Measurements from ENCODE around the gene GPC6. TPM values are rescaled to one million over a fixed set of nuclear protein-coding genes. Genes with fewer than 3 reads are reported as not detected.
A peak's percentile ranks its signal among the peaks of the same experiment; 100 is the strongest.

The GPC6 gene
- polyA plus RNA-seq, 1 donor from 2014 or later: 9.0 TPM

DNA sequence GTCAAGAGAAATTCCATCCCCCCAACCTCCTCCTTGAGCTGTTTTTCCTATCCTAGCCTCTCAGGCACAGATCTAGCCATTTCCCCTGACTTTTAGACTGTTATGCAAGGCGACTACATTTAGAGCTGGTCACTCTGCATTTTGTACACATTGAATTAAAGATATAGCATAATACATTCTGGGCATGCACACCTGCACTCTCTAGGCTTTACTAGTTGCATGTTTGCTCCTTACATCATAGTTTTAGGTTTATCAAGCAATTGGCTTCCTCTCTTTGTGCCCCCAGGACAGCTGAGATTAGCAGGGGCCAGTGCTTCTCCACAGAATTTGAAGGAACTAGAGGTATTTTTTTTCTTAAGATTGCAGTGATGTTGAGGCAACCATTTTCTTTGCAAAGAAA is 19.5 kb downstream of the GPC6 start:
- Histone ChIP-seq H3K9ac (ENCODE audit: low read length) (no peak overlapping the region), H3K4me2 (ENCODE audit: low read length) (no peak overlapping the region), H3K27ac (ENCODE audit: low read length) (no peak overlapping the region), H3K9me2 (ENCODE audit: insufficient read depth, low read length) (no peaks in the 10 kb centered on the region), H3K9me3 (ENCODE audit: low read length) (no peaks in the 10 kb centered on the region), H3K4me3 (ENCODE audit: low read length) (no peak overlapping the region), H3K27me3 (ENCODE audit: insufficient read depth, low read depth, low read length) (no peaks in the 10 kb centered on the region), H4K20me1 (ENCODE audit: insufficient read depth) (no peaks in the 10 kb centered on the region), H3F3A (ENCODE audit: insufficient read depth, low read length, poor library complexity, severe bottlenecking) (peaks cover 5% of the 10 kb centered on the region), H2AFZ (ENCODE audit: low read depth, low read length) (no peak overlapping the region), H3K36me3 (ENCODE audit: insufficient read depth, low read length) (no peaks in the 10 kb centered on the region), H3K79me2 (replicated peaks; ENCODE audit: insufficient read depth, low read length) (peaks cover 20% of the 10 kb centered on the region)
- TF ChIP-seq, protein P1, sequence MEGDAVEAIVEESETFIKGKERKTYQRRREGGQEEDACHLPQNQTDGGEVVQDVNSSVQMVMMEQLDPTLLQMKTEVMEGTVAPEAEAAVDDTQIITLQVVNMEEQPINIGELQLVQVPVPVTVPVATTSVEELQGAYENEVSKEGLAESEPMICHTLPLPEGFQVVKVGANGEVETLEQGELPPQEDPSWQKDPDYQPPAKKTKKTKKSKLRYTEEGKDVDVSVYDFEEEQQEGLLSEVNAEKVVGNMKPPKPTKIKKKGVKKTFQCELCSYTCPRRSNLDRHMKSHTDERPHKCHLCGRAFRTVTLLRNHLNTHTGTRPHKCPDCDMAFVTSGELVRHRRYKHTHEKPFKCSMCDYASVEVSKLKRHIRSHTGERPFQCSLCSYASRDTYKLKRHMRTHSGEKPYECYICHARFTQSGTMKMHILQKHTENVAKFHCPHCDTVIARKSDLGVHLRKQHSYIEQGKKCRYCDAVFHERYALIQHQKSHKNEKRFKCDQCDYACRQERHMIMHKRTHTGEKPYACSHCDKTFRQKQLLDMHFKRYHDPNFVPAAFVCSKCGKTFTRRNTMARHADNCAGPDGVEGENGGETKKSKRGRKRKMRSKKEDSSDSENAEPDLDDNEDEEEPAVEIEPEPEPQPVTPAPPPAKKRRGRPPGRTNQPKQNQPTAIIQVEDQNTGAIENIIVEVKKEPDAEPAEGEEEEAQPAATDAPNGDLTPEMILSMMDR (IDR thresholded peaks at IDR 0.05; ENCODE audit: poor library complexity, severe bottlenecking): no peak
- TF ChIP-seq, protein P2, sequence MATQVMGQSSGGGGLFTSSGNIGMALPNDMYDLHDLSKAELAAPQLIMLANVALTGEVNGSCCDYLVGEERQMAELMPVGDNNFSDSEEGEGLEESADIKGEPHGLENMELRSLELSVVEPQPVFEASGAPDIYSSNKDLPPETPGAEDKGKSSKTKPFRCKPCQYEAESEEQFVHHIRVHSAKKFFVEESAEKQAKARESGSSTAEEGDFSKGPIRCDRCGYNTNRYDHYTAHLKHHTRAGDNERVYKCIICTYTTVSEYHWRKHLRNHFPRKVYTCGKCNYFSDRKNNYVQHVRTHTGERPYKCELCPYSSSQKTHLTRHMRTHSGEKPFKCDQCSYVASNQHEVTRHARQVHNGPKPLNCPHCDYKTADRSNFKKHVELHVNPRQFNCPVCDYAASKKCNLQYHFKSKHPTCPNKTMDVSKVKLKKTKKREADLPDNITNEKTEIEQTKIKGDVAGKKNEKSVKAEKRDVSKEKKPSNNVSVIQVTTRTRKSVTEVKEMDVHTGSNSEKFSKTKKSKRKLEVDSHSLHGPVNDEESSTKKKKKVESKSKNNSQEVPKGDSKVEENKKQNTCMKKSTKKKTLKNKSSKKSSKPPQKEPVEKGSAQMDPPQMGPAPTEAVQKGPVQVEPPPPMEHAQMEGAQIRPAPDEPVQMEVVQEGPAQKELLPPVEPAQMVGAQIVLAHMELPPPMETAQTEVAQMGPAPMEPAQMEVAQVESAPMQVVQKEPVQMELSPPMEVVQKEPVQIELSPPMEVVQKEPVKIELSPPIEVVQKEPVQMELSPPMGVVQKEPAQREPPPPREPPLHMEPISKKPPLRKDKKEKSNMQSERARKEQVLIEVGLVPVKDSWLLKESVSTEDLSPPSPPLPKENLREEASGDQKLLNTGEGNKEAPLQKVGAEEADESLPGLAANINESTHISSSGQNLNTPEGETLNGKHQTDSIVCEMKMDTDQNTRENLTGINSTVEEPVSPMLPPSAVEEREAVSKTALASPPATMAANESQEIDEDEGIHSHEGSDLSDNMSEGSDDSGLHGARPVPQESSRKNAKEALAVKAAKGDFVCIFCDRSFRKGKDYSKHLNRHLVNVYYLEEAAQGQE (IDR thresholded peaks at IDR 0.05; ENCODE audit: borderline replicate concordance): no peak
- TF ChIP-seq POLR2AphosphoS5 (IDR thresholded peaks at IDR 0.05) (no peak), SMC3 (conservative IDR thresholded peaks at IDR 0.05; ENCODE audit: poor library complexity) (no peak), MXI1 (conservative IDR thresholded peaks at IDR 0.05; ENCODE audit: poor library complexity, severe bottlenecking) (no peak), RAD21 (conservative IDR thresholded peaks at IDR 0.05) (no peak), EZH2 (IDR thresholded peaks at IDR 0.05; ENCODE audit: borderline replicate concordance, insufficient read depth, low read length, poor library complexity, severe bottlenecking) (no peak), EP300 (conservative IDR thresholded peaks at IDR 0.05; ENCODE audit: poor library complexity, severe bottlenecking) (no peak), TAF1 (IDR thresholded peaks at IDR 0.05; ENCODE audit: low read depth) (no peak)

DNA sequence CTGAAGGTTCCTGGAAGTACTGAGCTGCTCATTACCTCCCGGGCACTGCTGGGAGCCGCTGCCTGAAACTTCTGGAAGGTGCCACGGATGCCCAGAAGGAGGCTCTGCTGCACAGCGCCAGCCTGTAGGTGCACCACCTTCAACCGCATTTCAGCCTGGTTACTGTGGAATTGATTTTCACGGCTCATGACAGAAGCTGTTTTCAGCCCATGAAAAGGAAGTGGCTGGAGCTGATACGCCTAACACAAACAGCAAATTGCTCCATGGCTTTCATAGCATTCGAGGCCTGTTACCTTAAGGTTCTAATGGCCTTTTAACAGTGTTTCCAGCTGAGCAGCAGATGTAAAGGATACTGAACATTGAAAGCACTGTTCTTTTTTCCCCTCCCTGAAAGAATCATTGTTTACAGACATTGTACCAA is 22.0 kb downstream of the GPC6 start:
- peaks cover 4% of the 10 kb centered on the region for H3K79me2 ChIP-seq (replicated peaks; ENCODE audit: insufficient read depth, low read length)
- H2AFZ ChIP-seq (ENCODE audit: low read depth, low read length): no peak overlapping the region
- no peaks in the 10 kb centered on the region for H3K27me3 ChIP-seq (ENCODE audit: insufficient read depth, low read depth, low read length)
- H3K9ac ChIP-seq (ENCODE audit: low read length): peak overlapping the region; percentile 4
- peak overlapping the region; percentile 63 for H3K27ac ChIP-seq (ENCODE audit: low read length)
- no peaks in the 10 kb centered on the region for H3K9me3 ChIP-seq (ENCODE audit: low read length)
- no peak overlapping the region for H3K4me2 ChIP-seq (ENCODE audit: low read length)
- TF ChIP-seq EP300 (conservative IDR thresholded peaks at IDR 0.05; ENCODE audit: poor library complexity, severe bottlenecking) (peak; percentile 79), RAD21 (conservative IDR thresholded peaks at IDR 0.05) (peak; percentile 94), EZH2 (IDR thresholded peaks at IDR 0.05; ENCODE audit: borderline replicate concordance, insufficient read depth, low read length, poor library complexity, severe bottlenecking) (no peak), MXI1 (conservative IDR thresholded peaks at IDR 0.05; ENCODE audit: poor library complexity, severe bottlenecking) (peak; percentile 21), TAF1 (IDR thresholded peaks at IDR 0.05; ENCODE audit: low read depth) (no peak), POLR2AphosphoS5 (IDR thresholded peaks at IDR 0.05) (peak; percentile 94), SMC3 (conservative IDR thresholded peaks at IDR 0.05; ENCODE audit: poor library complexity) (peak; percentile 88)
- TF ChIP-seq, protein P1 (IDR thresholded peaks at IDR 0.05; ENCODE audit: poor library complexity, severe bottlenecking): peak; percentile 88
- TF ChIP-seq, protein P2 (IDR thresholded peaks at IDR 0.05; ENCODE audit: borderline replicate concordance): peak; percentile 46
- H3K36me3 ChIP-seq (ENCODE audit: insufficient read depth, low read length): no peaks in the 10 kb centered on the region
- H3F3A ChIP-seq (ENCODE audit: insufficient read depth, low read length, poor library complexity, severe bottlenecking): peaks cover 5% of the 10 kb centered on the region
- no peaks in the 10 kb centered on the region for H3K9me2 ChIP-seq (ENCODE audit: insufficient read depth, low read length)
- H3K4me3 ChIP-seq (ENCODE audit: low read length): peak overlapping the region; percentile 21
- H4K20me1 ChIP-seq (ENCODE audit: insufficient read depth): no peaks in the 10 kb centered on the region

Measured in neural cell (in vitro differentiated cells).